ENCODE measurements around the gene ANXA11.

- TF ChIP-seq CTCF (IDR thresholded peaks at IDR 0.05), result peak; percentile 35
- no peak for TF ChIP-seq EZH2 (IDR thresholded peaks at IDR 0.05; ENCODE audit: borderline replicate concordance, insufficient read depth, low read depth, low read length, poor library complexity, severe bottlenecking)
Measured at GRCh38 chr10:80168679-80169380, 36.5 kb downstream of the ANXA11 start.

Measured in B cell (primary cell).